Fibroblast of mammary gland (primary cell): ENCODE data around the gene CDH23.

Experiments
- DNase-seq: peaks from one replicate; pipeline ENCODE4 v3.0.0-alpha.2; 2010; ENCODE audit warnings: low read depth
- H3K4me3 ChIP-seq: 2 replicates; pipeline ENCODE4 v1.5.1; 2011; ENCODE audit warnings: low read depth, mild to moderate bottlenecking, low read length, moderate library complexity; ENCODE audit not compliant: control insufficient read depth
- TF ChIP-seq, protein P1 (sequence below): conservative IDR thresholded peaks from 2 replicates; pipeline ENCODE4 v1.5.1; 2011; ENCODE audit warnings: low read depth, low read length, inconsistent platforms; ENCODE audit not compliant: control insufficient read depth, insufficient read depth

The CDH23 gene

DNA sequence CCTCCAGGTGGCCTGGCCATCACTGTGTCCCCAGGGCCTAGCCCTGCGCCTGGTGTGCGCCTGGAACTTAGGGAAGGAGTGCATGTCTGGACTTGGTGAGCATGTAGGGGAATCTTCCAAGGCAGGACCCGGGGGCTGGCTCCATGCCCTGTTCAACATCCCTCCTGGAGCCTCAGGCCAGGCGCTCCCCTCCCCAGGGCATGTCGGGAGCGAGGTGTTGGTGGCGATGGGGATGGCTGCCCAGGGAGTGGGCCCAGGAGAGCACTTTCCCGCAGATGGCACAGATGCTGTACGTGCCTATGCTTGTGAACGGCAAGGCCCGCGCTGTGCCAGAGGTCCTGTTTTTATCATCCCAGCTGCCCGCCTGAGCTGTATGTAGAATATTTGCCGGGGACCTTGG, 55.0 kb downstream of the CDH23 start:
- TF ChIP-seq, protein P1, sequence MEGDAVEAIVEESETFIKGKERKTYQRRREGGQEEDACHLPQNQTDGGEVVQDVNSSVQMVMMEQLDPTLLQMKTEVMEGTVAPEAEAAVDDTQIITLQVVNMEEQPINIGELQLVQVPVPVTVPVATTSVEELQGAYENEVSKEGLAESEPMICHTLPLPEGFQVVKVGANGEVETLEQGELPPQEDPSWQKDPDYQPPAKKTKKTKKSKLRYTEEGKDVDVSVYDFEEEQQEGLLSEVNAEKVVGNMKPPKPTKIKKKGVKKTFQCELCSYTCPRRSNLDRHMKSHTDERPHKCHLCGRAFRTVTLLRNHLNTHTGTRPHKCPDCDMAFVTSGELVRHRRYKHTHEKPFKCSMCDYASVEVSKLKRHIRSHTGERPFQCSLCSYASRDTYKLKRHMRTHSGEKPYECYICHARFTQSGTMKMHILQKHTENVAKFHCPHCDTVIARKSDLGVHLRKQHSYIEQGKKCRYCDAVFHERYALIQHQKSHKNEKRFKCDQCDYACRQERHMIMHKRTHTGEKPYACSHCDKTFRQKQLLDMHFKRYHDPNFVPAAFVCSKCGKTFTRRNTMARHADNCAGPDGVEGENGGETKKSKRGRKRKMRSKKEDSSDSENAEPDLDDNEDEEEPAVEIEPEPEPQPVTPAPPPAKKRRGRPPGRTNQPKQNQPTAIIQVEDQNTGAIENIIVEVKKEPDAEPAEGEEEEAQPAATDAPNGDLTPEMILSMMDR: no peak
- H3K4me3 ChIP-seq: no peak overlapping the region
- DNase-seq: no peak

DNA sequence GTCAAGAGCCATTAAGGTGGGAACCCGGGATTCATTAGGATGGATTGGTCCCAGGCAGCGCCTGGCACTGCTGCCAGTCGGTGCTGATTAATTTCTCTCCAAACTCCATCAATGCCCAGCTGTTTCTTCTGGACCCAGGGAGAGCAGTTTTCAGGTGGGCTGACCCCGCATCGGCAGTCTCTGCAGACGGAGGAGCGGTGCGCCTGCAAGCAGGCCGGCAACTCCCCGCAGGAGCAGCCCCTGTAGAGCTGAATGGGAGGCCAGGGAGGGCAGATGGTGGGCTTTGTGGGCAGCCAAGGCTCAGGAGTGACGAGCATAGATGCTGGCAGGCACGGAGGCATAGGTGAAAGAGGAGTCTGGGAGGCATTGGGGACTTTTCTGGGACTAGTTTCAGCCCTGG, 56.5 kb downstream of the CDH23 start:
- no peak for DNase-seq
- no peak overlapping the region for H3K4me3 ChIP-seq
- TF ChIP-seq, protein P1: no peak

DNA sequence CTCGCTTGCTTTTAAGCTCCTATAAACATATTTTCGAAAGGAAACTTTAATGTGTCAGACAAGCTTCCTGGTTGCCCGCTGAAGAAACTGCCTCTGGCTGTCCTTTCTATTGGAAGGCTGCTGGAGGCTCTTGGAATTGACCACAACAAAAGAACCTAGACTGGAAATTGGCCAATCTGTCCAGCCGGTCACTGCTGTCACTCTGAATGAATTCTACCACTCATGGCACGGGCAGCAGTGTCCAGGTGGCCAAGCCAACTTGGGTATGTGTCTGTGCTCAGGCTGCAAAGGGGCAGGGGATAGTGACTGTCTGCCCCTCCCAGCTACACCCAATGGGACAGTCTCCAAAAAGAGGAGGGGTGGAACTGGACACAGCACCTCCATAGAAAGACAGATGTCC, 57.6 kb downstream of the CDH23 start:
- DNase-seq: no peak
- H3K4me3 ChIP-seq: no peak overlapping the region
- TF ChIP-seq, protein P1: no peak

DNA sequence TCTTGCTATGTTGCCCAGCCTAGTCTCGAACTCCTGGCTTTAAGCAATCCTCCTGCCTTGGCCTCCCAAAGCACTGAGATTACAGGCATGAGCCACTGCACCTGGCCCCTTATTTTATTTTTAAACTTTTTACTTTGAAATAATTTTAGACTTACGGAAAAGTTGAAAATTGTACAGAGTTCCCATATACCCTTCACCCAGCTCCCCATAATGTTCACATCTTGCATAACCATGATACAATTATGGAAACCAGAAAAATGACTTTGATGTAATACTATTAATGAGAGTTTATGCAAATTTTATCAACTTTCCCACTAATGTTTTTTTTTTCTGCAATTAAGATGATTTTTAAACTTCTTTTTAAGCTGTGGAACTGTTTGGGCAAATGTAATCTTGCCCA, 58.3 kb downstream of the CDH23 start:
- DNase-seq: no peak
- no peak overlapping the region for H3K4me3 ChIP-seq
- TF ChIP-seq, protein P1: no peak

DNA sequence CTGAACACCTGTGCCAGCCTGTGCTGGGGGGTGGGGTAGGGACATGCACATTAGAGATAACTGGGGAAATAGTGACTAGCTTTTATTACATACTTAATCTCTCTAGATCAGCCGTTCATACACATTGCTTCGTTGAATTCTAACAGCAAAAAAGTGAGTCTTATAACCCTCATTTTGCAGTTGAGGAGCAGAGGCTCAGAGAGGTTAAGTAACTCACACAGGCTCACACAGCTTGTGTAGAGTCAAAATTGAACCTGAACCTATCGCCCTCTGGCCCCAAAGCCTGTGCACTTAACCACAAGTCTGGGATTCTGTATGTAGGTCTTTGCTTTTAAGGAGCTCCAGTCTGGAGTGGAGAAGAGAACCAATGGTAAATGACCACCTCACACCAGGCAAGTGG, 59.9 kb downstream of the CDH23 start:
- DNase-seq: no peak
- TF ChIP-seq, protein P1: no peak

DNA sequence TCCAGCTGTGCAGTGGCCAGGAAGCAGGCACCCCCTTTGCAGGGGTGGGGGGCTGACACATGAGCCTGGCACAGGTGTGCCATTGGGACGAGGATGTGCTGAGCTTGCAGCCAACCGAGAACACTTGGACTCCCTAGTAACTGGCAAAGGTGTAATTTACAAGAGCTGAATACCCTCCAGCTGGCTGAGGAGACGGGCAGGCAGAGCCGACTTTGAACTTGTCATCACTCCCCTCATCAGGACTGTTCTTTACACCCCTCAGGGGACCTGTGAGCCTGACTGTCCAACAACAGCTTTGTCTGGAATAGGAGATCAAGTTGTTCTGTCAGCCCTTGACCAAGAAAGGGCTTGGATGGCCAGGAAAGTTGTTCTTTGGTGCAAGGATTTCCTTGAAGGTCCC, 61.2 kb downstream of the CDH23 start:
- no peak overlapping the region for H3K4me3 ChIP-seq
- DNase-seq: no peak
- TF ChIP-seq, protein P1: no peak

More for the DNA sequence above, 59.9 kb downstream of the CDH23 start:
- no peak overlapping the region for H3K4me3 ChIP-seq

DNA sequence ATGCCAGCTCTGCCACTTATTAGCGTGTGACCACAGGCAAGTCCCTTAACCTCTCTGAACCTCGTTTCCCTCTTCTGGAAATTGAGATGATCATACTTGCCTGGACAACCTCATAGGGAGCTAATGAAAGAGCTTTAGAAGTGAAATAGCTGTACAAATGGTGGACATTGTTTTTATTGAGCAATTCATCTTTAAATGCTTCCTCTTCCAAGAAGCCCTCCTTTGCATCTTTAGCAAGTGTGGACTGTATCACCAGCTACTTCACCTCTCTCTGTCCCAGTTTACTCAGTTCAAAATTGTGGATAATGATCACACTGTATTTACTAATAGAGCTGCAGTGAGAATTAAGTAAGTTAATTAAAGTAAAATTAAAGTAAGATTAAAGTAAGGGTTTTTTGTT, 61.7 kb downstream of the CDH23 start:
- no peak overlapping the region for H3K4me3 ChIP-seq
- TF ChIP-seq, protein P1: no peak
- DNase-seq: no peak
